ENCODE data around the gene LMNTD1. TPM values are rescaled to one million over a fixed set of nuclear protein-coding genes. Genes with fewer than 3 reads are reported as not detected.

Gene LMNTD1
- total and polyA plus RNA-seq, 10 of the 15 experiments (the other 5 are each of a cell fraction or from before 2014, with no cell fraction given), result not detected

DNA sequence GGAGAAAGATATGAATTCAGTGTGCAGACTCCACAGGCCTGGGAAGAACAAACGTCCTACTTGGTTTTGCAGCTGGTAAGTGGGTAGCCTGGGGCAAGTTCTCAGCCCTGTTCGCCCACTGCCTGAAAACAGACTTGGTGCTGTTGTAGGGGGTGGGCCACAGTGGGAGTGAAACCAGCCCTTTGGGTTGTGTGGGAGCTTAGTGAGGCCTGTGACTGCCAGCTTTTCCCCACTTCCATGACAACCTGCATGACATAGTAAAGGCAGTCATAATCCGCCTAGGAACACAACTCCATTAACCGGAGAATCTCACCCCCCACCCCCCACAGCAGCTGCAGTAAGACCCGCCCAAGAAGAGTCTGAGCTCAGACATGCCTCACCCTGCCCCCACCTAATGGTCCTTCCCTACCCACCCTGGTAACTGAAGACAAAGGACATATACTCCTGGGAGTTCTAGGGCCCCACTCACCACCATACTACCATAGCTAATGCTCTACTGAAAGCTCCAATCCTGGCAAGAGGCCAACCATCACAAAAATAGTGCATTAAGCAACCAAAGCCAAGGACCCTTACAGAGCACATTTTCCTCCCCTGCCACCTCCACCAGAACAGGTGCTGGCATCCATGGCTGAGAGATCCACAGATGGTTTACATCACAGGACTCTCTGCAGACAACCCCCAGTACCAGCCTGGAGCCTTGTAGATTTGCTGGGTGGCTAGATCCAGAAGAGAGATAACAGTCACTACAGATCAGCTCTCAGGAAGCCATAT is 39.8 kb upstream of the LMNTD1 start:
- RAD21 ChIA-PET (ENCODE audit: unreplicated experiment), result no interaction called here

DNA sequence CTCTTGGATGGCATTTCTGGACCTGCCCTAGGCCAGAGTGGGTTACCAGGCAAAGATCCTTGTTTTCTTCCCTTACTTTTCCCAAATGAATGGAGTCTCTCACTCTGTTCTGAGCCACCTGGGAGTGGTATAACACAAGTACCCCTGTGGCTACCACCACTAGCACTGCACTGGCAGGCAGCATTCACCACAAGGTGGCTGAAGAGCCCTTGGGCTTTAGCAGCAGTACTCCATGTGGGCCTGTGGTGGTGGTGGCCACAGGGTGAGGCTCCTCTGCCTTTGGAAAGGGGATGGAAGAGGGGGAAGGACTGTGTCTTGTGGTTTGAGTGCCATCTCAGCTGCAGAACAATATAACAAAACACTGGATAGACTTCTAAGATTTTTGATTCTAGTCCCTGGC is 38.1 kb upstream of the LMNTD1 start:
- TF ChIP-seq BACH1 (IDR thresholded peaks at IDR 0.05; ENCODE audit: borderline replicate concordance) (no peak), SIN3A (IDR thresholded peaks at IDR 0.05; ENCODE audit: low read depth, low read length) (no peak), FOXM1 (IDR thresholded peaks at IDR 0.05; ENCODE audit: low read depth, low read length) (no peak)
- TF ChIP-seq, protein P1, sequence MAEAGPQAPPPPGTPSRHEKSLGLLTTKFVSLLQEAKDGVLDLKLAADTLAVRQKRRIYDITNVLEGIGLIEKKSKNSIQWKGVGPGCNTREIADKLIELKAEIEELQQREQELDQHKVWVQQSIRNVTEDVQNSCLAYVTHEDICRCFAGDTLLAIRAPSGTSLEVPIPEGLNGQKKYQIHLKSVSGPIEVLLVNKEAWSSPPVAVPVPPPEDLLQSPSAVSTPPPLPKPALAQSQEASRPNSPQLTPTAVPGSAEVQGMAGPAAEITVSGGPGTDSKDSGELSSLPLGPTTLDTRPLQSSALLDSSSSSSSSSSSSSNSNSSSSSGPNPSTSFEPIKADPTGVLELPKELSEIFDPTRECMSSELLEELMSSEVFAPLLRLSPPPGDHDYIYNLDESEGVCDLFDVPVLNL (IDR thresholded peaks at IDR 0.05; ENCODE audit: low read depth, low read length), result no peak
- Histone ChIP-seq H3K4me2 (ENCODE audit: control insufficient read depth, insufficient read depth) (no peak overlapping the region), H3K9me3 (replicated peaks; ENCODE audit: control insufficient read depth, insufficient read depth, low read length) (no peaks in the 10 kb centered on the region; the same call in 2 of the 3 replicates), H4K20me1 (ENCODE audit: control insufficient read depth, insufficient read depth) (no peaks in the 10 kb centered on the region), H2AFZ (ENCODE audit: control insufficient read depth, low read depth, low read length) (no peak overlapping the region), H3K4me3 (no peak overlapping the region), H3K9ac (ENCODE audit: control insufficient read depth, insufficient read depth, low read length) (no peak overlapping the region), H3K36me3 (ENCODE audit: control insufficient read depth in 2 of 2, insufficient read depth in 2 of 2, low read length in 1 of 2) (no peaks in the 10 kb centered on the region), H3K27ac (ENCODE audit: control insufficient read depth, insufficient read depth) (no peak overlapping the region), H3K4me1 (ENCODE audit: control insufficient read depth, insufficient read depth, low read length) (no peaks in the 10 kb centered on the region), H3K27me3 (replicated peaks in 1 of 2; ENCODE audit: control insufficient read depth in 2 of 2, insufficient read depth in 2 of 2, low read length in 1 of 2) (no peaks in the 10 kb centered on the region), H3K79me2 (ENCODE audit: control insufficient read depth, insufficient read depth, low read length) (no peaks in the 10 kb centered on the region)
- ChIA-PET POLR2A (no interaction called here), CTCF (no interaction called here), RAD21 (ENCODE audit: unreplicated experiment) (no interaction called here), SMC1A (ENCODE audit: uncharacterized antibody, unreplicated experiment) (no interaction called here)
- FAIRE-seq, result no peak
- DNase-seq (ENCODE audit: low read depth, low spot score), result no peak
- in situ Hi-C loops (cut with MboI), result no loop called here
- ATAC-seq, result no peak
- BruUV-seq (replicated peaks), result no TSS peak
- intact Hi-C loops (cut with micrococcal nuclease; ENCODE audit: unreplicated experiment), result no loop called here

More for the DNA sequence above, 39.8 kb upstream of the LMNTD1 start:
- Histone ChIP-seq H3K36me3 (ENCODE audit: control insufficient read depth in 2 of 2, insufficient read depth in 2 of 2, low read length in 1 of 2) (no peaks in the 10 kb centered on the region), H3K27me3 (replicated peaks in 1 of 2; ENCODE audit: control insufficient read depth in 2 of 2, insufficient read depth in 2 of 2, low read length in 1 of 2) (no peaks in the 10 kb centered on the region), H3K4me3 (no peak overlapping the region), H3K9ac (ENCODE audit: control insufficient read depth, insufficient read depth, low read length) (no peak overlapping the region), H3K4me1 (ENCODE audit: control insufficient read depth, insufficient read depth, low read length) (no peaks in the 10 kb centered on the region), H2AFZ (ENCODE audit: control insufficient read depth, low read depth, low read length) (no peak overlapping the region), H4K20me1 (ENCODE audit: control insufficient read depth, insufficient read depth) (no peaks in the 10 kb centered on the region), H3K9me3 (replicated peaks; ENCODE audit: control insufficient read depth, insufficient read depth, low read length) (no peaks in the 10 kb centered on the region), H3K79me2 (ENCODE audit: control insufficient read depth, insufficient read depth, low read length) (no peaks in the 10 kb centered on the region), H3K4me2 (ENCODE audit: control insufficient read depth, insufficient read depth) (no peak overlapping the region), H3K27ac (ENCODE audit: control insufficient read depth, insufficient read depth) (no peak overlapping the region)
- WGBS (ENCODE audit: insufficient coverage, insufficient replicate concordance, low lambda C conversion rate, missing lambda C conversion rate), result 19% methylated on average over 5 of the region's 5 CpGs
- BruUV-seq (replicated peaks), result no TSS peak
- ChIA-PET CTCF (no interaction called here), POLR2A (no interaction called here), SMC1A (ENCODE audit: uncharacterized antibody, unreplicated experiment) (no interaction called here)
- DNase-seq (ENCODE audit: low read depth, low spot score) (no peak), ATAC-seq (no peak), FAIRE-seq (no peak)
- in situ Hi-C loops (cut with MboI), result no loop called here
- intact Hi-C loops (cut with micrococcal nuclease; ENCODE audit: unreplicated experiment), result no loop called here
- TF ChIP-seq CBFB (IDR thresholded peaks at IDR 0.05; ENCODE audit: low read depth) (no peak), ZBED1 (IDR thresholded peaks at IDR 0.05; ENCODE audit: borderline replicate concordance) (no peak)

All from GM12878 (cell line).